ENCODE measurements around the gene PIK3CG. TPM values are rescaled to one million over a fixed set of nuclear protein-coding genes. Genes with fewer than 3 reads are reported as not detected.
"Not testable (repeated sequence)": the region's sequence is repeated elsewhere in the genome, so short reads cannot be mapped to it uniquely, and the experiment has no call there.

The PIK3CG gene
- total and polyA plus RNA-seq, 9 donors: 2.0 to 4.3 (median 2.5) TPM

DNA sequence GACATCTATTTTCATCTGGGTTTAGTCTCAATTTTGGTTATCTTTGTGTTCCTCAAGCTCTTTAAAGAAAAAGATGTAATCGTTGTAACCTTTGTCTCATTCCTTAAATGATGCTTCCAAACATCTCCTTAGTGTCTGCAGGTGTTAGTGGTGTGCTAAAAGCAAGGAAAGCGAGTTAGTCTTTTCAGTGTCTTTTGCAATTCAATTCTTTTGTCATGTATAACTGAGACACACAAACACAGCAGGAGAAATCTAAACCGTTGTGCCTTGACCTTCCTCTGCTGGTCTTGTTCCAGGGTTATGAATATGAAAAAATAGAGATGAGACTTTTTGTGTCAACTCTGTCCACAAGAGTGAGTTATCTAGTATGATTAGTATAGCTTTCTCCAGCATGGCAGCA lies 40.7 kb downstream of the PIK3CG start:
- no peak for DNase-seq
- Histone ChIP-seq H3K27me3 (ENCODE audit: control insufficient read depth, insufficient read depth, low read length) (no peaks in the 10 kb centered on the region), H3K4me3 (ENCODE audit: low read length) (no peak overlapping the region), H3K9me3 (replicated peaks; ENCODE audit: control insufficient read depth, low read depth, low read length) (no peaks in the 10 kb centered on the region), H3K4me1 (ENCODE audit: control insufficient read depth, insufficient read depth, low read length) (no peaks in the 10 kb centered on the region), H3K36me3 (ENCODE audit: control insufficient read depth, insufficient read depth, low read length) (no peaks in the 10 kb centered on the region), H3K27ac (ENCODE audit: low read length) (no peak overlapping the region)
- WGBS (ENCODE audit: insufficient coverage): no CpG with 5 or more reads among the region's 3 CpGs

DNA sequence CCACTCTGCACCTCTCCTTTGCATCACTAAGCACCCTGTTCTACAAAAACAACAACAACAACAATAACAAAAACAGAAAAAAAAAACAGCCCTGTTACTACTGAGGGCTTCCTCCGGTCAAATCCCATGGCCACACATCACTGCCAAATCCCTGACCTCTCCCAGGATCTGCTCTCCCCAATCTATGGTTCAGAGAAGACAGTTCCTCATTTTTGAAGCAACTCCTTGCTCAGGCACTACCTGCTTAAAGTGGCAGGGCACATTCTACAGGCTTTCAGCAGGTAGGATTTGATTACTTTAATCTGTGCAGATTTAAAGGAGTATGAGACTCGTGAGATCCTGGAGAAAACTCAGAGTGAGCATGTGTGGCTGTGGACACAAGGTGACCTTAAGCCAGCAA lies 46.9 kb downstream of the PIK3CG start:
- no peaks in the 10 kb centered on the region for H3K4me1 ChIP-seq (ENCODE audit: control insufficient read depth, insufficient read depth, low read length)
- H3K27ac ChIP-seq (ENCODE audit: low read length): no peak overlapping the region
- H3K36me3 ChIP-seq (ENCODE audit: control insufficient read depth, insufficient read depth, low read length): no peaks in the 10 kb centered on the region
- no peak for DNase-seq
- H3K4me3 ChIP-seq (ENCODE audit: low read length): no peak overlapping the region
- no peaks in the 10 kb centered on the region for H3K27me3 ChIP-seq (ENCODE audit: control insufficient read depth, insufficient read depth, low read length)
- H3K9me3 ChIP-seq (replicated peaks; ENCODE audit: control insufficient read depth, low read depth, low read length): no peaks in the 10 kb centered on the region
- WGBS (ENCODE audit: insufficient coverage): 57% methylated on average over 1 of the region's 2 CpGs

DNA sequence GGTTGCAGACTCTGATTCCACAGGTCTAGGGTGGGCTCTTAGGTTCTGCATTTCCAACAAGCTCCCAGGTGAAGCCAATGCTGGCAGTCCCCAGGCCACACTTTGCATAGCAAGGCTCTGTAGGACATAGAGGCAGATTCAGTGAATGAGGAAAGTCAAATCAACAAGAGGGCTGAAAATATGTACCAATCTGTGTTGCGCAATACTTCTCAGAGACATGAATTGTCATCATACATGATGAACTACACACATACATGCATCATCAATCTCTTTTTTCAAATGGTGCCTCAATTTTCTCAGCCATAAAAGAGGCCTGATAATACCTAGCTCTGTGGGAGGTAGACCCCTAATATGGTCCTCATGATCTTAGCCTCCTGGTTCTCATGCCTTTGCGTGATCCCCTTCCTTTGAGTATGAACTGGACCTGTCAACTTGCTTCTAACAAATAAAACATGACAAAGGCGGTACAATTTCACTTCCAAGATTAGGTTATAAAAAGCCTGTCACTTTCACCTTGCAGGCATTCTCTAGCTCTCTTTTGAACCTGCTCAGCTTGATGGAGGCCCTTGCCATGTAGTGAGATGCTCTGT lies 49.0 kb downstream of the PIK3CG start:
- Histone ChIP-seq H3K4me1 (ENCODE audit: control insufficient read depth, insufficient read depth, low read length) (no peaks in the 10 kb centered on the region), H3K36me3 (ENCODE audit: control insufficient read depth, insufficient read depth, low read length) (no peaks in the 10 kb centered on the region), H3K9me3 (replicated peaks; ENCODE audit: control insufficient read depth, low read depth, low read length) (no peaks in the 10 kb centered on the region), H3K4me3 (ENCODE audit: low read length) (no peak overlapping the region), H3K27me3 (ENCODE audit: control insufficient read depth, insufficient read depth, low read length) (no peaks in the 10 kb centered on the region), H3K27ac (ENCODE audit: low read length) (no peak overlapping the region)
- no peak for DNase-seq
- WGBS (ENCODE audit: insufficient coverage): 100% methylated on average over 1 of the region's 3 CpGs

DNA sequence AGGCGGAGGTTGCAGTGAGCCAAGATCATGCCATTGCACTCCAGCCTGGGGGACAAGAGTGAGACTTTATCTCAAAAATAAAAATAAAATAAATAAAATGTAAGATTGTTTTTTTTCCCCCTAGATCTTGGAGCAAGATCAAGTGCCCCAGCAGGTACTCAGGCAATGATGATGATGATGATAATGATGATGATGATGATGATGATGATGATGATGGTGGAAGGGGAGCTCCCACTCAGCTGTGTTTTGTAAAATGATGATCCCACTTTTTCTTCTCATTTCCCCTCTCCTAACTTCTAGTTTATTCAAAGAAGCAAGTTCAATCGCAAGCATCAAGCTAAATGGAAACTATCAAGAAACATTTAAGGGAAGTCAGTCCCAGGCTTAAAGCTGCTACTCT lies 50.3 kb downstream of the PIK3CG start:
- 60% methylated on average over 1 of the region's 2 CpGs for WGBS (ENCODE audit: insufficient coverage)
- Histone ChIP-seq H3K27me3 (ENCODE audit: control insufficient read depth, insufficient read depth, low read length) (no peaks in the 10 kb centered on the region), H3K9me3 (replicated peaks; ENCODE audit: control insufficient read depth, low read depth, low read length) (no peaks in the 10 kb centered on the region), H3K4me1 (ENCODE audit: control insufficient read depth, insufficient read depth, low read length) (no peaks in the 10 kb centered on the region), H3K4me3 (ENCODE audit: low read length) (no peak overlapping the region), H3K36me3 (ENCODE audit: control insufficient read depth, insufficient read depth, low read length) (no peaks in the 10 kb centered on the region), H3K27ac (ENCODE audit: low read length) (no peak overlapping the region)
- no peak for DNase-seq

DNA sequence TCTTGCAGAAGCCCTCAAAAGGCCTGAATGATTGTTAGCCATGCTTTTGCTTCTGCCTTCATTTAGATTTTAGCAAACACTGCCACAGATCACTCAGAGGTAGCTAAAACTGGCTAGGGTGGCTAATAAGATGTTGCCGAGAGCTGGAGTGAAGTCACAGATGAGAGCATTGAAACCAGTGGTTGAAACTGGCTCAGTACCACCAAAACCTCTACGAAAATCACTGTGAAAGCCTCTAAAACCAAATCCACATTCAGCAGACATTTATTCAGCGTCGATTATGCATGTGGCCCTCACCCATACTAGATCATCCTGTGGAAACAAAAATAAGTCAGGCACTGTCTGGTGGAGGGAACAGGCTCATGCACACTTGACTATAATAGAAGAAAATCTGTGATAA lies 50.8 kb downstream of the PIK3CG start:
- Histone ChIP-seq H3K4me3 (ENCODE audit: low read length) (no peak overlapping the region), H3K27ac (ENCODE audit: low read length) (no peak overlapping the region), H3K36me3 (ENCODE audit: control insufficient read depth, insufficient read depth, low read length) (no peaks in the 10 kb centered on the region), H3K4me1 (ENCODE audit: control insufficient read depth, insufficient read depth, low read length) (no peaks in the 10 kb centered on the region), H3K27me3 (ENCODE audit: control insufficient read depth, insufficient read depth, low read length) (no peaks in the 10 kb centered on the region), H3K9me3 (replicated peaks; ENCODE audit: control insufficient read depth, low read depth, low read length) (no peaks in the 10 kb centered on the region)
- WGBS (ENCODE audit: insufficient coverage): 80% methylated on average over 1 of the region's 4 CpGs
- no peak for DNase-seq

DNA sequence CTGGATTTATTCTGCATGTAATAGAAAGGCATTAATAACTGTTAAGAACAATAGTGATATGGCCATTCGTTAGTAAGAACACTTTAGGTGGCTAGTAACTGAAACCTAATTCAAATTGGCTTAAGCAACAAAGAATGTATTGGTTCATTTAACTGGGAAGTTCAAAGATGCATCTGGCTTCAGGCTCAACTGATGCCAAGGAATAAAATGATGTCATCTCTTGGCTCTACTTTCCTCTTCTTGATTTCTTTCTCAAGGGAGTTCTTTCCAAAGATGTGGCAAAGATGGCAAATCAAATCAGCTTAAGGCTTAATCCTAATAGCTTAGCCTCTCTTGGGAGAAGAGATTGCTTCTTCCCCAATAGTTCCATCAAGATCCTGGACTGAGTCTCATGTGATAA lies 51.6 kb downstream of the PIK3CG start:
- WGBS (ENCODE audit: insufficient coverage): no CpG with 5 or more reads among the region's 1 CpG
- no peak for DNase-seq

DNA sequence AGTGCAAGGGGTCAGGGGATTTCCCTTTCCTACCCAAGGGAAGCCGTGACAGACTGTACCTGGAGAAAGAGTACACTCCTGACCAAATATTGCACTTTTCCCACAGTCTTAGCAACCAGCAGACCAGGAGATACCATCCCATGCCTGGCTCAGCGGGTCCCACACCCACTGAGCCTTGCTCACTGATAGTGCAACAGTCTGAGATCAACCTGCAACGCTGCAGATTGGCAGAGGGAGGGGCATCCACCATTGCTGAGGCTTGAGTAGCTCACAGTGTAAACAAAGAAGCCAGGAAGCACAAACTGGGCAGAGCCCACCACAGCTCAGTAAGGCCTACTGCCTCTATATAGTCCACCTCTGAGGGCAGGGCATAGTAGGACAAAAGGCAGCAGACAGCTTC lies 53.9 kb downstream of the PIK3CG start:
- H3K9me3 ChIP-seq (replicated peaks; ENCODE audit: control insufficient read depth, low read depth, low read length): no peaks in the 10 kb centered on the region
- DNase-seq: no peak
- no peaks in the 10 kb centered on the region for H3K27me3 ChIP-seq (ENCODE audit: control insufficient read depth, insufficient read depth, low read length)
- H3K4me1 ChIP-seq (ENCODE audit: control insufficient read depth, insufficient read depth, low read length): no peaks in the 10 kb centered on the region
- H3K4me3 ChIP-seq (ENCODE audit: low read length): no peak overlapping the region
- WGBS (ENCODE audit: insufficient coverage): 75% methylated on average over 3 of the region's 3 CpGs
- no peak overlapping the region for H3K27ac ChIP-seq (ENCODE audit: low read length)
- H3K36me3 ChIP-seq (ENCODE audit: control insufficient read depth, insufficient read depth, low read length): no peaks in the 10 kb centered on the region

More for the DNA sequence above, 51.6 kb downstream of the PIK3CG start:
- H3K27ac ChIP-seq (ENCODE audit: low read length): no peak overlapping the region
- H3K27me3 ChIP-seq (ENCODE audit: control insufficient read depth, insufficient read depth, low read length): no peaks in the 10 kb centered on the region
- no peak overlapping the region for H3K4me3 ChIP-seq (ENCODE audit: low read length)
- no peaks in the 10 kb centered on the region for H3K4me1 ChIP-seq (ENCODE audit: control insufficient read depth, insufficient read depth, low read length)
- H3K36me3 ChIP-seq (ENCODE audit: control insufficient read depth, insufficient read depth, low read length): no peaks in the 10 kb centered on the region
- H3K9me3 ChIP-seq (replicated peaks; ENCODE audit: control insufficient read depth, low read depth, low read length): no peaks in the 10 kb centered on the region

DNA sequence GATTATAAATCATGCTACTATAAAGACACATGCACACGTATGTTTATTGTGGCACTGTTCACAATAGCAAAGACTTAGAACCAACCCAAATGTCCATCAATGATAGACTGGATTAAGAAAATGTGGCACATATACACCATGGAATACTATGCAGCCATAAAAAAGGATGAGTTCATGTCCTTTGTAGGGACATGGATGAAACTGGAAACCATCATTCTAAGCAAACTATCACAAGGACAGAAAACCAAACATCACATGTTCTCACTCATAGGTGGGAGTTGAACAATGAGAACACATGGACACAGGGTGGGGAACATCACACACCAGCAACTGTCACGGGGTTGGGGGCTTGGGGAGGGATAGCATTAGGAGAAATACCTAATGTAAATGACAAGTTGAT lies 59.4 kb downstream of the PIK3CG start:
- H3K27ac ChIP-seq (ENCODE audit: low read length); H3K4me1 ChIP-seq (ENCODE audit: control insufficient read depth, insufficient read depth, low read length); H3K9me3 ChIP-seq (replicated peaks; ENCODE audit: control insufficient read depth, low read depth, low read length); DNase-seq; H3K27me3 ChIP-seq (ENCODE audit: control insufficient read depth, insufficient read depth, low read length); H3K4me3 ChIP-seq (ENCODE audit: low read length); H3K36me3 ChIP-seq (ENCODE audit: control insufficient read depth, insufficient read depth, low read length): not testable (repeated sequence)
- WGBS (ENCODE audit: insufficient coverage): no CpG with 5 or more reads among the region's 2 CpGs

DNA sequence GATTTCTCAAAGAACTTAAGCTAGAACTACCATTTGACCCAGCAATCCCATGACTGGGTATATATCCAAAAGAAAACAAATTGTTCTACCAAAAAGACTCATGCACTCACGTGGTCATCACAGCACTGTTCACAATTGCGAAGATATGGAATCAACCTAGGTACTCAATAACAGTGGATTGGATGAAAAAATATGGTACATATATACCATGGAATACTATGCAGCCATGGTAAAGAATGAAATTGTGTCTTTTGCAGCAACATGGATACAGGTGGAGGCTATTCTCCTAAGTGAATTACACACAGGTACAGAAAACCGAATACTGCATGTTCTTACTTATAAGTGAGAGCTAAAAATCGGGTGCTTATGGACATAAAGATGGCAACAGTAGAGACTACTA lies 61.8 kb downstream of the PIK3CG start:
- no peak for DNase-seq
- no peak overlapping the region for H3K27ac ChIP-seq (ENCODE audit: low read length)
- H3K27me3 ChIP-seq (ENCODE audit: control insufficient read depth, insufficient read depth, low read length): no peaks in the 10 kb centered on the region
- no peaks in the 10 kb centered on the region for H3K4me1 ChIP-seq (ENCODE audit: control insufficient read depth, insufficient read depth, low read length)
- no peak overlapping the region for H3K4me3 ChIP-seq (ENCODE audit: low read length)
- H3K9me3 ChIP-seq (replicated peaks; ENCODE audit: control insufficient read depth, low read depth, low read length): no peaks in the 10 kb centered on the region
- no peaks in the 10 kb centered on the region for H3K36me3 ChIP-seq (ENCODE audit: control insufficient read depth, insufficient read depth, low read length)
- no CpG with 5 or more reads among the region's 4 CpGs for WGBS (ENCODE audit: insufficient coverage)

DNA sequence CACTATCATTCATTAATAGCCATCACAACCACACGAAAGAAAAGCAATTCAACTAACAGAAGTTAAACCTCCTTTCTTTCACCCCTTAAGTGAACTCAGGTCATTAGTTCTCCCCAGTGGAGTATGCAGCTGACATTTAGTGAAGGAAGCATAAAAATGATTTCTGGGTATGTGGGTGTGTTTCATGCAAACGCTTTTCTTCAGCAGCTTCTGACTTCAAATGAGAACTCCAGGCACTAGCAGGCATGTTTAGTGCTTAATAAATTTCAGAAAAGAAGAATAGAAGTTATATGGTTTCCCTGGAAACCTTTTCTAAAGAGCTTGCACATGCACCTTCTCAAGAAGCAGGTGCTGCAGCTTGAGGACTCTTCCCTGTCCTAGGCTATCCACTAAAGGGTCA lies 62.5 kb downstream of the PIK3CG start:
- 50% methylated on average over 1 of the region's 2 CpGs for WGBS (ENCODE audit: insufficient coverage)
- Histone ChIP-seq H3K4me3 (ENCODE audit: low read length) (no peak overlapping the region), H3K27ac (ENCODE audit: low read length) (no peak overlapping the region), H3K9me3 (replicated peaks; ENCODE audit: control insufficient read depth, low read depth, low read length) (no peaks in the 10 kb centered on the region), H3K36me3 (ENCODE audit: control insufficient read depth, insufficient read depth, low read length) (no peaks in the 10 kb centered on the region), H3K4me1 (ENCODE audit: control insufficient read depth, insufficient read depth, low read length) (no peaks in the 10 kb centered on the region), H3K27me3 (ENCODE audit: control insufficient read depth, insufficient read depth, low read length) (no peaks in the 10 kb centered on the region)
- no peak for DNase-seq

DNA sequence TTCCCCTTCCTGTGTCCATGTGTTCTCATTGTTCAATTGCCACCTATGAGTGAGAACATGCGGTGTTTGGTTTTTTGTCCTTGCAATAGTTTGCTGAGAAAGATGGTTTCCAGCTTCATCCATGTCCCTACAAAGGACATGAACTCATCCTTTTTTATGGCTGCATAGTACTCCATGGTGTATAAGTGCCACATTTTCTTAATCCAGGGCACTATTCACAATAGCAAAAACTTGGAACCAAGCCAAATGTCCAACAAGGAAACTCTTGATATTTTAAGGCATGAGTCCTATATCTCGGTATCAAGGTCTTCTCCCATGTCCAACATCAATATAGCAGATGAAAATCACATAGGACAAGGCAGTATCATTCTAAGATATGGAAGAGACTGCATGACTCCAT lies 64.5 kb downstream of the PIK3CG start:
- not testable (repeated sequence) for H3K27me3 ChIP-seq (ENCODE audit: control insufficient read depth, insufficient read depth, low read length); H3K4me1 ChIP-seq (ENCODE audit: control insufficient read depth, insufficient read depth, low read length); H3K9me3 ChIP-seq (replicated peaks; ENCODE audit: control insufficient read depth, low read depth, low read length); H3K27ac ChIP-seq (ENCODE audit: low read length); DNase-seq; H3K36me3 ChIP-seq (ENCODE audit: control insufficient read depth, insufficient read depth, low read length); H3K4me3 ChIP-seq (ENCODE audit: low read length)
- WGBS (ENCODE audit: insufficient coverage): no CpG with 5 or more reads among the region's 2 CpGs

Data from muscle of leg (tissue), 11 donors.